NCI-H510A (cell line): ENCODE measurements around the gene IGDCC3.

ENCODE experiments used
- DNase-seq: peaks from one replicate; lab custom pipeline; 2025; lab: John Stamatoyannopoulos, UW

IGDCC3 gene

DNA sequence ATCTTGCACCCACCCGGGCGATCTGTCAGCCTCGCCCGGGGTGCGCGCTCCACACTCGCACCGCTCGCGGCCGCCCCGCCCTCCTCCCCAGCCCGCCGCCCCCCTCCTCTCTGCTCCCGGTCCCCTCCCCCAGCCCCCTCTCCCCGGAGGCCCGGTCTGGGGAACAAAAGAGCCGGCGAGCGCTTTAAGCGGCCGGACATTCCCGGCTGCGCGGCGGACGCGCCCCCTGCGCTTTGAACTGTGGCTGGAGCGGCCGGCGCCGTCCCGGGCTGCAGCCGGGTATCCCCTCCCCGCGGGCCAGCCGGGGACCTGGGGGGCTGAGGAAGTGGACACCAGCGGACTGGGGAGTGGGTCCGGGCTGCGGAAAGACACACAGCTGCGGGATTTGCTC lies at the start of gene IGDCC3:
TSS of gene IGDCC3 (minus strand) at position 27 of the 391 bp plus-strand sequence. CDS start 214 bp downstream, outside the sequence.
- no peak for DNase-seq

- DNase-seq, result no peak
Measured at GRCh38 chr15:65426216-65426853, 48.5 kb upstream of the IGDCC3 start.

- no peak for DNase-seq
Measured at GRCh38 chr15:65424683-65425082, 46.9 kb upstream of the IGDCC3 start.

DNA sequence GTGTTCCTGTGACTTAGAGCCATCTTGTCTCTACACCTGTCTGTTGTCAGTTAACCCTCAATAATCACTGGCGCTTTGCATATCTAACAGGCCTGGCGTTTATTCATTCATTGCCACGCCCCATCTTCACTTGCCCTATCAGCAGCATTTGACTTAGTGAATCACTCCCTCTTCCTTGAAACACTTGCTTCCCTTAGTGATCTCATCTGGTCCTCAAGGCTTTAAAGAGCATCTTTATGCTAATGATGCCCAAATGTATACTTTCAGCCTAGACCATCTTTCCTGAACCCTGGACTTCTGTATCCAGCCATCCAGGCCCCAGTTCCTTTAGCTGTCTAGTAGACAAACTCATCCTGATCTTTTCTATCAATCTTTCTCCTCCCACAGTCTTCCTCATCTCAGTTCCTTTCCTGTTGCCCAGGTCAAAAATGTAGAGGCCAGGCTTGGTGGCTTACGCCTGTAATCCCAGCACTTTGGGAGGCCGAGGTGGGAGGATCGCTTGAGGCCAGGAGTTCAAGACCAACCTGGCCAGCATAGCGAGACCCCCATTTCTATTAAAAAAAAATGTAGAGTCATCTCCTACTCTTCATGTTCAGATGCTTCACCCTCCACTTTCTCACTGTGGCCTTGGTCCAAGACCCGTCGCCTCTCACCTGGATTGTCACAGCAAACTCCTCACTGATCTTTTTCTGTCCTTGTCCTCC lies 46.3 kb upstream of the IGDCC3 start:
- no peak for DNase-seq

DNA sequence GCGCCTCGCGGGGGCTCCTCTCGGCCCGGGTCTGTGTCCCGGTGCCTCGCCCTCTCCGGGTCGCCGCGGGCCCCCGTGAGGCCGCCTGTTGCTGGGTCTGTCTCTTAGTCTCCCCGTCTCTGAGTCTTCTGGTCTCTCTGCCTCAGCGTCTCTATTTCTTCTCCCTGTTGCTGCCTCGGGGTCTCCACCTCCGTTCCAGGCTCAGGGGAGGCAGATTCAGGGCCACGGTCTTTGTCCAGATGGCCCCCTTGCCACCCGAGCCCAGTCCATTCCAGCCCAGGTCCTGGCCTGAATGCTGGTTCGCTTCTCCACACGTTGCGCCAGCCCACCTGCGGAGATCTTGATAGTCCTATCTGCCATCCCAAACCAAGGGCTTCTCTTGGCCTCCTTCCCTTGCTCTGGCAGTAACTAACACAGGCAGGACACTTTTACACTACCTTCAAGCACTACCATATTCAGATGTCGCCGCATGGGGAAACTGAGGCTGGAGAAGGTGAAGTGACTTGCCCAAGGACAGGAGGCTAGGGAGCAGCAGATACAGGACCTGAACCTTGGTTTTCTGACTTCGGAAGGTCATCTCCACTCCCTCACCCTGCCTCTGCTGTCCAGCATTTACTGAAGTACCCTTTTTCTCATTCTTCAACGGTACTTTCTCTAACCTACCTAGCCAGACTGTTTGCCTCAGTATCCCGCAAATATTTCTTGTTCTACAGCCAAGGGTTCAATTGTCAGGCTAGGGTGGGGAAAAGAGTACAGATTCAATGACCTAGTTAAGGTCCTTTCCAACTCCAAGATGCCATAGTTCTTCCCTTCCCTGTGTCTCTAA lies 45.6 kb upstream of the IGDCC3 start:
- DNase-seq, result no peak

- DNase-seq, result no peak
Measured at GRCh38 chr15:65421360-65422215, 43.8 kb upstream of the IGDCC3 start.

DNA sequence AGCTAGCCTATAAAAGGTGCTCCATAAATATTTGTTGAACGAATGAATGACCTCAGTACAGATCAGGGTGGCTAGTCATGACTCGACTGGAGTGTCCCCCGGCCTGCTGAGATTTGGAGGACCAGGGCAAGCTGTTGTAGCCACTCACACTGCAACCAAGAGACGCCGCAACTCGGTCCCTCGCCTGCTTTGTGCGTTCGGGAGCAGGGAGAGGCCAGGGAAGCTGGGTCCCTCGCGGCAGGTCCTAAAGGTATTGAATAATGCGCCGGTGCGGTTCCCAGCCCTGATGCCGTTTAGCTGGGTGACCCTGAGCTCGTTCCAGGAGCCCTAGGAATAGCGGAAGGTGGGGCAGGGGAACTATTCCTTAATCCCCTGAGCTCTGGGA lies 43.2 kb upstream of the IGDCC3 start:
- no peak for DNase-seq

- DNase-seq, result no peak
Measured at GRCh38 chr15:65418596-65418995, 40.8 kb upstream of the IGDCC3 start.

DNA sequence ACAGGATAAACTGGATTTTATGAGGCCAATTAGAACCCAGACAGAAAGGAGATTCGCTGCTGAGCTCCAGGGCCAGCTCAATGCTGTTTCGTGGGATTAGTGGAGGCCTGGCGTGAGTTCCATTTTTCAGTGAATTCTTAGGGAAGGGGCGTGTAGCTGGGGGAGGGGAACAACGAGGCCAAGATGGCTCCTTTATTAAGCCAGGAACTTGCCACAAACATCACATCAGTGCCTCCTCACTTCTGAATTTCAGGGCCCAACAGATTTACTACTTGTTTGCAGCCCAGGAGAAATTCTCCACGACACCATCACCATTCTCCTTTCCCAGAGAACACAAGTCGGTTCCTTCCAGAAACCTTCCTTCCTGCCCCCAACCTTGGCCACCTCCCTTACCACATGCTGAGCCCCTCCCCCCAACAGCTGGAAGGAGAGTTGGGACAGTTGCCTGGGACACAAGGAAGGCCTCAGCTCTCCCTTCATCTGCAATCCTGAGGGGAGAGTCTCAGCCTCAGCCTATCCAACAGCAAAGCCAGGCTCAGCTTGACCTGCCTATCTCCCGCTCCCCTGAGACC lies 39.1 kb upstream of the IGDCC3 start:
- DNase-seq, result no peak

- DNase-seq, result peak; percentile 38
Measured at GRCh38 chr15:65414841-65415621, 37.2 kb upstream of the IGDCC3 start.

- DNase-seq, result no peak
Measured at GRCh38 chr15:65413760-65414144, 36.0 kb upstream of the IGDCC3 start.

DNA sequence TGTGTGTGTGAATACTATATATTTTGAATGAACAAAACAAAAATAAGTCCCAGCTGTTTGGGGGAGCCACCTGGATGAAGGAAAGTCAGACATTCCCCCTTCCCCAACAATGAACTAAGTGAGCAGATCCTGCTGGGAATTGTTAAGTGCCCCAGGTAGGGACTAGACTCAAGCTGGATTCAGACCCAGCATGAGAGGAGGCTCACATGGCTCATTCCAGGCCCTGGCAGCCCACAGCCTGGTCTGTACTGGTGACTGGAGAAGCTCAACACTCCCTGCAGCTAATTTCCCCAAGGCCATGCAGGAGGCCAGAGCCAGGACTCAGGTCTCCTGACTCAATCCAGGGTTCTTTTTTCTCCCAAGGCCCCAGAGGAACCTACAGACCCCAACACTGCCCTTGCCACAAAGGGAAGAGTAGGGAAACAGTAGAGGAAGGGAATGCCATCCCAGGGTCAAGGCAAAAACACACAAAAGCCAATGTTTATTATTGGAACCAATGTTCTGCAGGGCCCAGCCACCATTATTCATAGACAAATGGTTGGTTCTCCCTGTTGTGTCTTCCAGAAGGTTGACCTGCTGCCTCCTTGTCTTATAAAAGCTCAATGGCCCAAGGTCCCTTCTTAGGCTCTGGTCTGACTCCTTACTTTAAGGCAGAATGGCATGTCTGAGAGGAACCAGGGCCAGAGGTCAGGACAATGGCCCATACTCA lies 35.4 kb upstream of the IGDCC3 start:
- DNase-seq, result no peak

DNA sequence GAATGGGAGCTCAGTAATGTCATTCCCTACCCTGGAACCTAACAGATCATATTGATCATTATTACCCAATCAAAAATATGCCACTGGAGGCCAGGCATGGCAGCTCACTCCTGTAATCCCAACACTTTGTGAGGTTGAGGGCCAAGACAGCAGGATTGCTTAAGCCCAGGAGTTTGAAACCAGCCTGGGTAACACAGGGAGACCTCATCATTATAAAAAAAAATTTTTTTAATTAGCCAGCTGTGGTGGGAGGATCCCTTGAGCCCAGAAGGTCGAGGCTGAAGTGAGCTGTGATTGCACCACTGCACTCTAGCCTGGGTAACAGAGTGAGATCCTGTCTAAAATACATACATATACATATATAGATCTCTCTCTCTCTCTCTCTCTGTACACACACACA lies 34.8 kb upstream of the IGDCC3 start:
- no peak for DNase-seq

GRCh38 chr15:65411465-65412071 lies 33.8 kb upstream of the IGDCC3 start:
- no peak for DNase-seq

GRCh38 chr15:65410972-65411371 lies 33.2 kb upstream of the IGDCC3 start:
- DNase-seq, result no peak

GRCh38 chr15:65410036-65410435 lies 32.2 kb upstream of the IGDCC3 start:
- DNase-seq, result no peak

GRCh38 chr15:65409036-65409631 lies 31.3 kb upstream of the IGDCC3 start:
- no peak for DNase-seq

DNA sequence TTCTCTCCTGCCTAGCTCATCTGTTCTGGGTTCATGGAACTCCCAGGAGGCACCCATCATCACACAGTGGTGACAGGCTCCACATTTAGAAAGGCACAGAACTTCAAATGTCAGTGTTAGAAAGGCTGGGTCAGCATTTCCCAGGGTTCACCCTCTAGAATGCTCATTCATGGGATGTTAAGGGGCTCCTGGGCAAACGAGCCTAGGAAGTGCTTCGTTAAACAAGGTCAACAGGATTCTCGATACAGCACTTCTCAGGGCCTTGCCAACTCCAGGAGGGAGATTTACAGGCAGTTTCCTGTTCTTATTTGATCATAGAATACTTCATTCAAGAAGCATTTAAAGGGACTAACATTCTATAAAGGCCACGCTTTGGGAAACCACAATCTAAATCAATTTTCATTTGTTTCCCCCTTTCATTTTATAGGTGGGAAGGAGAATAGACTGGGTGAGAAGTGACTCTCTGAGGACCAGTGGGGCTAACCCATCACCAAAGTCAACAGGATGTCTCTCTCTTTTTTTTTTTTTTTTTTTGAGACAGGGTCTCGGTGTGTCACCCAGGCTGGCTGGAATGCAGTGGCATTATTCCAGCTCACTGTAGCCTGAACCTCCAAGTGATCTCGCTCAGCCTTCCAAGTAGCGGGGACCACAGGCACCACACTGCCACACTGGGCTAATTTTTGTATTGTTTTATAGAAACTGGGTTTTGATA lies 30.7 kb upstream of the IGDCC3 start:
- no peak for DNase-seq
